PC-9 (cell line): ENCODE measurements around the gene N4BP2L1. TPM values are rescaled to one million over a fixed set of nuclear protein-coding genes. Genes with fewer than 3 reads are reported as not detected.
A peak's percentile ranks its signal among the peaks of the same experiment; 100 is the strongest.

ENCODE experiments used
- BruUV-seq: library from RNA; stranded (reverse); fragments of 400-500 nt; replicated peaks from 2 replicates; lab custom pipeline; 2021; lab: Mats Ljungman, UMichigan
- CTCF ChIA-PET: fragments of 300-600 bp; sonication (Branson Sonifier 250); formaldehyde crosslinking; loops from one replicate; lab custom pipeline; 2022; ENCODE audit warnings: antibody characterized with exemption; lab: Charles Lee
- POLR2A ChIA-PET: fragments of 300-600 bp; sonication (Branson Sonifier 250); formaldehyde crosslinking; loops from one replicate; lab custom pipeline; 2022; ENCODE audit warnings: antibody characterized with exemption; ENCODE audit not compliant: unreplicated experiment; lab: Charles Lee
- DNase-seq, 2 experiments: peaks; one replicate each; pipeline versions ENCODE4 v3.0.0 to v3.0.0-alpha.2; 2015 to 2022; ENCODE audit warnings: mixed read lengths in 1 of 2
- H2AFZ ChIP-seq: fragments of 200-600 bp; sonication (generic); 2 replicates; pipeline ENCODE4 v1.8.1; 2017; ENCODE audit warnings: antibody characterized with exemption
- H3F3A ChIP-seq: fragments of 200-600 bp; sonication (generic); 2 replicates; pipeline ENCODE4 v1.8.1; 2017; ENCODE audit warnings: antibody characterized with exemption, mild to moderate bottlenecking, low read depth; ENCODE audit not compliant: insufficient read depth
- H3K27ac ChIP-seq: fragments of 200-600 bp; sonication (generic); 2 replicates; pipeline ENCODE4 v1.6.1; 2016; ENCODE audit warnings: mixed run types
- H3K27me3 ChIP-seq: fragments of 200-600 bp; sonication (generic); 2 replicates; pipeline ENCODE4 v1.6.1; 2016; ENCODE audit warnings: low read depth, mixed run types; ENCODE audit not compliant: insufficient read depth
- H3K36me3 ChIP-seq: fragments of 200-600 bp; sonication (generic); 2 replicates; pipeline ENCODE4 v1.6.1; 2016; ENCODE audit warnings: low read depth, mixed run types
- H3K4me1 ChIP-seq: fragments of 200-600 bp; sonication (generic); replicated peaks from 2 replicates; pipeline ENCODE4 v1.6.1; 2016; ENCODE audit warnings: mixed run types; ENCODE audit not compliant: insufficient read depth
- H3K4me2 ChIP-seq: fragments of 200-600 bp; sonication (generic); 2 replicates; pipeline ENCODE4 v1.6.1; 2017; ENCODE audit warnings: mixed run types
- H3K4me3 ChIP-seq: fragments of 200-600 bp; sonication (generic); 2 replicates; pipeline ENCODE4 v1.6.1; 2016; ENCODE audit warnings: mixed run types
- H3K79me2 ChIP-seq: fragments of 200-600 bp; sonication (generic); 2 replicates; pipeline ENCODE4 v1.6.1; 2017; ENCODE audit warnings: low read depth, mixed run types
- H3K9me2 ChIP-seq: fragments of 200-600 bp; sonication (generic); 2 replicates; pipeline ENCODE4 v1.8.1; 2017; ENCODE audit warnings: mild to moderate bottlenecking; ENCODE audit not compliant: insufficient read depth
- H3K9me3 ChIP-seq: fragments of 200-600 bp; sonication (generic); 2 replicates; pipeline ENCODE4 v1.8.1; 2016; ENCODE audit warnings: low read depth; ENCODE audit not compliant: insufficient read depth
- H4K20me1 ChIP-seq: fragments of 200-600 bp; sonication (generic); 2 replicates; pipeline ENCODE4 v1.8.1; 2017; ENCODE audit not compliant: insufficient read depth
- EZH2 ChIP-seq: fragments of 200-600 bp; sonication (generic); IDR thresholded peaks from 2 replicates; pipeline ENCODE4 v1.8.0; 2017; ENCODE audit warnings: antibody characterized with exemption, low read depth
- intact Hi-C: fragments of 100-400 bp; cut with micrococcal nuclease; formaldehyde crosslinking; loops from one replicate; pipeline ENCODE4 v1.10.0; 2022; ENCODE audit not compliant: unreplicated experiment
- total RNA-seq: library from RNA; stranded (reverse); gene quantifications from 2 replicates; pipeline ENCODE4 v1.2.3, GENCODE V29; 2021
- TF ChIP-seq, protein P1 (sequence below): fragments of 200-600 bp; sonication (generic); conservative IDR thresholded peaks from 2 replicates; pipeline ENCODE4 v1.6.1; 2017; ENCODE audit warnings: mixed run types, antibody characterized with exemption, mild to moderate bottlenecking, moderate library complexity

Gene N4BP2L1
- total RNA-seq, 1 experiment from 2014 or later: 4.0 TPM

DNA sequence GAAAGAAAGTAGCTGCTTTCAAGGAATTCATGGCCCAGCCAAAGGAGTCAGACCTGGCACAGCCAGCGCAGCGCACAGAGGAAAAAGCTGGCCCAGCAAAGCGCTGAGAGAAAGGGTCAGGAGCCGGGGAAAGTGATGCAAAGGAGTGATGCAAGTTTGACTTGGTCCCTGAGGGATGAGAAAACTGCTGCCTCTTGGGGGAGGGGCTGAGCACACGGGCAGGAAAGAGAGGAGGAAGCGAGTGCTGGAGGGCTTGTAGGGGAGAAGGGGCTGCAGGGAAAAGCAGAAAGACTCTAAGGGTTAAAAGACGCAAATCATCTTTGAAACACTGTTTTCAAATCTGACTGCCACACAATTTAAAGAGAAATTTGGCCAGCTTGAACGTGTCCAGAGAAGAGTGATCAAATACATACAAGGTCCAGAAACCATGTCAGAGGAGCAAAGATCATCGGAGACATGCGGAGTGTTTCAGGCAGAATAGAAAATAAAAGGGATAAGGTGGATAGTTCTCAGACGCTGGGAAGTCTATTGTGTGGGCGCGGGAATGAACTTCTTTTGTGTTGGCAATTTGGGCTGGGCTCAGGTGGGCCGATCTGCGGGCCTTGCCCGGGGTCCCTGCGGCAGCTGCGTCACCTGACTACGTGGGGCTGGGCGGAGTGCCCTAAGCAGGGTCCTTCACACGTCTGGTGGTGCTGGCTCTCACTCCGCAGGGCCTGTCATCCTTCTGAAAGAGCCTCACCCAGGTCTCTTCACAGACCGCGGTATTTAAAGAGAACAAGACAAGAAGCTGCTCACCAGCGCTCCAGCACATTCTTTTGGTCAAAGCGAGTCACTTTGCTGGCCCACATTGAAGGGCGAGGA lies 18.1 kb downstream of the N4BP2L1 start:
- BruUV-seq: no TSS peak
- CTCF ChIA-PET: no interaction called here
- no peak overlapping the region for H3K4me2 ChIP-seq

DNA sequence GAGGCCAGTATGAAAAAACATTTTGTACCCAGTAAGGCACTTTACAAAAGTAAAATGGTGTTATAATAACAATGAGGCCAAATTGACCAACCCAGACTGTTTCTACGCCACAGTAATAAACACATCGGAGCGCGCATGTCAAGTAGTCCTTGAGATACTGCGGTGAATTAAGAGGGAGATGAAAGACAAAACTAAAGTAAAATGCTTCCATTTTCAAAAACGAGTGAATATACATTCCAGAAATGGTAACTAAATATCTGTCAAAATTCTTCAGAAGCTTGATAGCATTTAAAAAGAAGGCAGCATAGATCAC lies 19.0 kb downstream of the N4BP2L1 start:
- Histone ChIP-seq H3K79me2 (no peaks in the 10 kb centered on the region), H3F3A (no peaks in the 10 kb centered on the region), H2AFZ (peak overlapping the region; percentile 34; the same call in 1 of the 2 replicates), H3K4me3 (no peak overlapping the region), H3K27me3 (no peaks in the 10 kb centered on the region), H3K4me2 (no peak overlapping the region), H3K9me2 (no peaks in the 10 kb centered on the region), H3K9me3 (no peaks in the 10 kb centered on the region), H3K36me3 (no peaks in the 10 kb centered on the region), H3K4me1 (no peaks in the 10 kb centered on the region), H3K27ac (no peak overlapping the region), H4K20me1 (no peaks in the 10 kb centered on the region)
- CTCF ChIA-PET: no interaction called here
- POLR2A ChIA-PET: no interaction called here
- intact Hi-C loops: no loop called here
- no peak for DNase-seq
- TF ChIP-seq EZH2: no peak
- TF ChIP-seq, protein P1, sequence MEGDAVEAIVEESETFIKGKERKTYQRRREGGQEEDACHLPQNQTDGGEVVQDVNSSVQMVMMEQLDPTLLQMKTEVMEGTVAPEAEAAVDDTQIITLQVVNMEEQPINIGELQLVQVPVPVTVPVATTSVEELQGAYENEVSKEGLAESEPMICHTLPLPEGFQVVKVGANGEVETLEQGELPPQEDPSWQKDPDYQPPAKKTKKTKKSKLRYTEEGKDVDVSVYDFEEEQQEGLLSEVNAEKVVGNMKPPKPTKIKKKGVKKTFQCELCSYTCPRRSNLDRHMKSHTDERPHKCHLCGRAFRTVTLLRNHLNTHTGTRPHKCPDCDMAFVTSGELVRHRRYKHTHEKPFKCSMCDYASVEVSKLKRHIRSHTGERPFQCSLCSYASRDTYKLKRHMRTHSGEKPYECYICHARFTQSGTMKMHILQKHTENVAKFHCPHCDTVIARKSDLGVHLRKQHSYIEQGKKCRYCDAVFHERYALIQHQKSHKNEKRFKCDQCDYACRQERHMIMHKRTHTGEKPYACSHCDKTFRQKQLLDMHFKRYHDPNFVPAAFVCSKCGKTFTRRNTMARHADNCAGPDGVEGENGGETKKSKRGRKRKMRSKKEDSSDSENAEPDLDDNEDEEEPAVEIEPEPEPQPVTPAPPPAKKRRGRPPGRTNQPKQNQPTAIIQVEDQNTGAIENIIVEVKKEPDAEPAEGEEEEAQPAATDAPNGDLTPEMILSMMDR: no peak
- BruUV-seq: no TSS peak

More for the DNA sequence above, 18.1 kb downstream of the N4BP2L1 start:
- POLR2A ChIA-PET: no interaction called here
- Histone ChIP-seq H3K9me2 (no peaks in the 10 kb centered on the region), H3K27me3 (no peaks in the 10 kb centered on the region), H3K27ac (no peak overlapping the region), H4K20me1 (no peaks in the 10 kb centered on the region), H3K4me1 (no peaks in the 10 kb centered on the region), H3K36me3 (no peaks in the 10 kb centered on the region), H3K9me3 (no peaks in the 10 kb centered on the region), H3F3A (no peaks in the 10 kb centered on the region), H3K79me2 (no peaks in the 10 kb centered on the region), H3K4me3 (no peak overlapping the region), H2AFZ (no peak overlapping the region)
- no peak for DNase-seq
- TF ChIP-seq, protein P1: no peak
- no peak for TF ChIP-seq EZH2
- intact Hi-C loops: no loop called here

DNA sequence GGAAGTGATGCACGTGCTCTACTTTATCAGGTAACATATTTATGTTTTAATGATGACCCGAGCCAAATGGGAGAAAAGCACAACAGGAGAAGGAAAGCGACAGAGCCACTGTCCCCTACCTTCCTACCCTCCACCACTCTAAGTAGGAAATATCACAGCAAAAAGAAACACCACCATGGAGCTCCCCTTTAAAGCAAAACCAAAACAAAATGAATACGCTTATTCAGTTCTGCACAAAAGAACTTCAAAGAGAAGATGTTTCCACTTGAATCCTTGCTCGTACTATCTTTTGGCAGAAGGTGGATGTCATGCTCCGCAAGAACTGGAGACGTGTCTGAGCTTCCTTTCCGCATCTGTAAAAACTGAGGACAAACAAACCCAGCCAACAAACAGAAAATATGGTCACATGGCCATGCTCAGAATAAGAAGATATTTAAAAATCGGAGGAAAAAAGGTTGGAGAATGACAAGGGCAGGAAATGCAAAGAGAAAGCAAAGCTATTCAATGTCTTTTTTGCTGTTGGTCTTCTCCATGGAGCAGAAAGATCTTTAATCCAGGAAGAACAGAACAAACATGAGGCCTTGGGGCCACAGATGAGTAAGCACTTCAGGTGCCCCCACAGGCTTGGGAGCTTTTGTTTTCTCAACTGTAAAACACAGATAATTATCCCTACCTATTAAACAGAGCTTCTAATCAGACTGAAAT lies 19.5 kb downstream of the N4BP2L1 start:
- ChIA-PET CTCF (no interaction called here), POLR2A (no interaction called here)
- no peaks in the 10 kb centered on the region for H3K4me1 ChIP-seq

More for the DNA sequence above, 19.5 kb downstream of the N4BP2L1 start:
- no TSS peak for BruUV-seq
- H3K9me3 ChIP-seq: no peaks in the 10 kb centered on the region
- no peaks in the 10 kb centered on the region for H3K79me2 ChIP-seq
- peak overlapping the region; percentile 34; the same call in 1 of the 2 replicates for H2AFZ ChIP-seq
- intact Hi-C loops: no loop called here
- H3F3A ChIP-seq: no peaks in the 10 kb centered on the region
- no peaks in the 10 kb centered on the region for H3K9me2 ChIP-seq
- H3K36me3 ChIP-seq: no peaks in the 10 kb centered on the region
- H3K4me2 ChIP-seq: no peak overlapping the region
- H4K20me1 ChIP-seq: no peaks in the 10 kb centered on the region
- H3K4me3 ChIP-seq: no peak overlapping the region
- H3K27ac ChIP-seq: no peak overlapping the region
- no peak for DNase-seq
- TF ChIP-seq EZH2: no peak
- TF ChIP-seq, protein P1: no peak
- no peaks in the 10 kb centered on the region for H3K27me3 ChIP-seq
